Heart left ventricle (tissue), 16 donors: ENCODE measurements around the gene REL. TPM values are rescaled to one million over a fixed set of nuclear protein-coding genes. Genes with fewer than 3 reads are reported as not detected.
A peak's percentile ranks its signal among the peaks of the same experiment; 100 is the strongest.

Experiments used
- ATAC-seq, 4 donors: fragments of 200-7000 bp; cut with Tn5 transposase; one replicate each; pipeline ENCODE4 v1.9.1; 2020 to 2022; ENCODE audit warnings: moderate library complexity in 4 of 4, mild to moderate bottlenecking in 3 of 4, moderate number of reproducible peaks in 1 of 4
- DNase-seq, 5 donors: peaks; one replicate each; pipeline ENCODE4 v3.0.0-alpha.2; 2020
- H3K27ac ChIP-seq, 12 donors: fragments of 200-600 bp; sonication (generic) in 4 of 12; one replicate each; pipeline versions ENCODE4 v1.5.0 to v1.8.0; 2016 to 2022; ENCODE audit warnings: mild to moderate bottlenecking in 2 of 12
- H3K27me3 ChIP-seq, 9 donors: fragments of 200-600 bp; sonication (generic) in 2 of 9; one replicate each; pipeline versions ENCODE4 v1.5.1 to v1.8.0; 2016 to 2022; ENCODE audit warnings: mild to moderate bottlenecking in 3 of 9
- H3K36me3 ChIP-seq, 9 donors: fragments of 200-600 bp; sonication (generic) in 2 of 9; one replicate each; pipeline versions ENCODE4 v1.5.0 to v1.8.0; 2018 to 2022; ENCODE audit warnings: mild to moderate bottlenecking in 2 of 9
- H3K4me1 ChIP-seq, 12 donors: fragments of 200-600 bp; sonication (generic) in 4 of 12; one replicate each; pipeline versions ENCODE4 v1.5.0 to v1.8.0; 2016 to 2022; ENCODE audit warnings: mild to moderate bottlenecking in 3 of 12
- H3K4me3 ChIP-seq, 12 donors: fragments of 200-600 bp; sonication (generic) in 4 of 12; one replicate each; pipeline versions ENCODE4 v1.5.0 to v1.8.0; 2017 to 2022; ENCODE audit warnings: mild to moderate bottlenecking in 9 of 12, moderate library complexity in 4 of 12
- H3K9me3 ChIP-seq, 12 donors: fragments of 200-600 bp; sonication (generic) in 4 of 12; one replicate each; pipeline versions ENCODE4 v1.5.0 to v1.8.0; 2016 to 2022; ENCODE audit warnings: mild to moderate bottlenecking in 1 of 12
- CTCF ChIP-seq, 12 donors: fragments of 200-600 bp; sonication (generic) in 4 of 12; IDR thresholded peaks; one replicate each; pipeline versions ENCODE4 v1.5.0 to v1.8.0; 2018 to 2022; ENCODE audit warnings: antibody characterized with exemption in 12 of 12, mild to moderate bottlenecking in 5 of 12
- POLR2A ChIP-seq, 2 donors: fragments of 450-650 bp; IDR thresholded peaks; one replicate each; pipeline ENCODE4 v1.6.1; 2017; ENCODE audit warnings: antibody characterized with exemption in 2 of 2, mild to moderate bottlenecking in 2 of 2, moderate library complexity in 2 of 2
- WGBS, 4 donors: extraction: QIAGEN DNeasy Blood & Tissue Kit in 2 of 4; methylation state at CpG; one replicate each; pipeline versions ENCODE4 v1.1.5 to v1.1.7; 2013 to 2018; 5-methylcytosine and 5-hydroxymethylcytosine counted together
- intact Hi-C, 10 donors: fragments of 100-400 bp; cut with DNase I; formaldehyde crosslinking; loops; one replicate each; pipeline versions ENCODE4 v1.11.1 to v1.14.2; 2022
- polyA plus RNA-seq, 2 donors: library from polyadenylated mRNA; stranded (reverse); fragments of 200-250 nt; gene quantifications; one replicate each; pipeline ENCODE4 v1.2.3, GENCODE V29; 2013
- total RNA-seq, 9 donors: library from RNA; depleted of rRNA in 2 of 9; stranded (reverse); fragments of >200 nt in 2 of 9; fragmentation: NEBNext Ultra II Directional in 3 of 9; extraction: Animal tissue kit (Norgen Biotek cat#: 25700) in 3 of 9; gene quantifications; one replicate each; pipeline versions ENCODE4 v1.1.0 to v1.2.4, GENCODE V29; 2016 to 2023
- donor health status: ischemic (EF 13 %, LVEDD 7.1; RV severe dilation, severe dysfunction).
- donor health status: healthy with polysubstance abuse.
- donor health status: DM: no; HTN: yes; CAD: no.
- donor health status: DM: no; HTN: no; CAD: no.
- donor health status: ischemic (EF 25% LVEDD 6.9; RV normal size, moderate dysfunction).
- donor health status: ischemic (EF 25% LVEDD 5.7; RV mildly dilated, moderate dysfunction).
- donor health status: healthy.
- donor health status: DM: yes; HTN: yes; CAD: no.
- donor health status: ischemic (EF 35%, LVEDD 5.7; RV mildly dilated, moderate dysfunction).
- donor health status: nonischemic (EF 11% LVEDD 7.7; RV severe dilation, severe dysfunction).
- donor health status: DM: yes; HTN: yes; CAD: no.
- donor health status: PGD.
- donor health status: ischemic (EF 29% LVEDD 5.4; RV normal size, mild dysfunction).
- donor health status: nonischemic (EF 23%, LVEDD 6.1; RV moderate dilation, normal function).

REL gene
- total and polyA plus RNA-seq, 11 donors, result 1.4 to 16.0 (median 6.0) TPM

- no peaks in the 10 kb centered on the region for H3K27me3 ChIP-seq
- no peak for TF ChIP-seq POLR2A (IDR thresholded peaks at IDR 0.05)
- TF ChIP-seq CTCF (IDR thresholded peaks at IDR 0.05), result no peak
- no peak overlapping the region for H3K4me3 ChIP-seq
- ATAC-seq (no peak), DNase-seq (no peak)
- peaks cover 0 to 23% (median 3%) of the 10 kb centered on the region in 9 donors for H3K36me3 ChIP-seq
- no peaks in the 10 kb centered on the region for H3K9me3 ChIP-seq
- peaks cover 0 to 14% (median 0%) of the 10 kb centered on the region in 12 donors for H3K4me1 ChIP-seq
- H3K27ac ChIP-seq, result no peak overlapping the region
- 94 to 97% (median 96%) methylated on average over 3 of the region's 3 CpGs for whole genome bisulfite sequencing, 4 donors
- intact Hi-C loops, result no loop called here
These were observed 51.6 kb downstream of the REL start for GRCh38 chr2:60932954-60933353.

- Histone ChIP-seq H3K9me3 (no peaks in the 10 kb centered on the region), H3K36me3 (peaks cover 0 to 23% (median 3%) of the 10 kb centered on the region in 9 donors), H3K27ac (peak overlapping the region in 5 of 12 donors; percentile 19 to 64 (median 26)), H3K4me1 (peaks cover 0 to 14% (median 0%) of the 10 kb centered on the region in 12 donors), H3K4me3 (peak overlapping the region in 1 of 12 donors; percentile 17), H3K27me3 (no peaks in the 10 kb centered on the region)
- TF ChIP-seq CTCF (IDR thresholded peaks at IDR 0.05) (no peak), POLR2A (IDR thresholded peaks at IDR 0.05) (no peak)
- no peak for DNase-seq
- 55 to 71% (median 65%) methylated on average over 2 of the region's 2 CpGs for WGBS, 4 donors
- intact Hi-C loops, result no loop called here
- peak in 2 of 4 donors; percentile 18 to 74 for ATAC-seq
These were observed 52.9 kb downstream of the REL start for GRCh38 chr2:60934165-60934722.

DNA sequence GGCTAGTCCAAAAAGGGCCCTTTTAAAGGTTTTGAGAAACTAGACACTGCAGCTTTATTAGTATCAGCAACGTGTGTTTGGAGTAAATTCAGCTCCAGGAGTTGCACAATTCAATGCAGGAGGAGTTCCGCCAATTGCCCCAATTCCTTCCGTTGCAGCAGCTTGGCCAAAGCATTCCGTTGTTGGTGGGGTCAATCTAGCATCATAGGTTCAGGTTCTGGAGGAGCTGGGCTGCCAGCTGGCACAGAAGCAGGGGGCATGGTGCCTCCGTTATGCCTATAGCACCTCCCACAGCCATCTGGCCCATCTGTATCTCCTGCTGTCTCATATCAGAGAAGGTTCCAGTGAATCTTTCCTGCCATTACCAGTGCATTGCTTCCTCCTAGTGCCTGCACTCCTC is 55.4 kb downstream of the REL start:
- DNase-seq, result no peak
- TF ChIP-seq CTCF (IDR thresholded peaks at IDR 0.05), result no peak
- no peak for TF ChIP-seq POLR2A (IDR thresholded peaks at IDR 0.05)
- H3K4me1 ChIP-seq, result peaks cover 0 to 14% (median 0%) of the 10 kb centered on the region in 12 donors
- peaks cover 0 to 21% (median 8%) of the 10 kb centered on the region in 9 donors for H3K36me3 ChIP-seq
- ATAC-seq, result no peak
- no peaks in the 10 kb centered on the region for H3K9me3 ChIP-seq
- intact Hi-C loops, result no loop called here
- H3K27me3 ChIP-seq, result no peaks in the 10 kb centered on the region
- H3K4me3 ChIP-seq, result no peak overlapping the region
- WGBS, 4 donors, result 90 to 98% (median 92%) methylated on average over 5 of the region's 5 CpGs
- H3K27ac ChIP-seq, result no peak overlapping the region

DNA sequence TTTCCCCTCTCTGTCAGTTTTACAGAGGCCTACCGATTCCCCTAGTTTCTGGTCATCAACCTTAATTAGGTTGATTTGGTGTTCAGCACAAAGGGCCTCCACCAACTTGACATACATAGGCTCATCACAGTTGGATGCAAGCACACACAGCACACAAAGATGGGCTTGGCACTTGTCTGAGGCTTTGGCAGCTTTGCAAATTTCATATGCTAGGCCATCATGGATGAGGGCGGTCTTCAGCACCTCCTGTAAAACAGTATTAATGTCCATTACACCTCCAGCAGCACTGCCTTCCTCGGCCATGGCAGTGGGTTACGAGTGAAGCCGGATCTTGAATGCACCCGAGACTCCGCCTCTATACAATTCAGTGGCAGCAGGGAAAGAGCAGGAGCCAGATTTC is 56.9 kb downstream of the REL start:
- Histone ChIP-seq H3K36me3 (peaks cover 0 to 24% (median 8%) of the 10 kb centered on the region in 9 donors), H3K27me3 (no peaks in the 10 kb centered on the region), H3K4me1 (peaks cover 0 to 14% (median 0%) of the 10 kb centered on the region in 12 donors), H3K9me3 (no peaks in the 10 kb centered on the region), H3K4me3 (no peak overlapping the region), H3K27ac (no peak overlapping the region)
- intact Hi-C loops, result no loop called here
- DNase-seq (no peak), ATAC-seq (no peak)
- 96 to 99% (median 99%) methylated on average over 7 of the region's 7 CpGs for WGBS, 4 donors
- TF ChIP-seq CTCF (IDR thresholded peaks at IDR 0.05) (no peak), POLR2A (IDR thresholded peaks at IDR 0.05) (no peak)
